ENCODE results near the gene NFIA. TPM values are rescaled to one million over a fixed set of nuclear protein-coding genes. Genes with fewer than 3 reads are reported as not detected.

The NFIA gene
- total and polyA plus RNA-seq, 4 experiments from 2014 or later, result 5.1 to 7.3 (median 6.7) TPM

- Histone ChIP-seq H3K27ac (ENCODE audit: low read depth, low read length) (peak overlapping the region; percentile 11), H3K4me1 (ENCODE audit: insufficient read depth, low read length) (peaks cover 53% of the 10 kb centered on the region)
Measured at GRCh38 chr1:61079296-61079897, 3.0 kb upstream of the NFIA start.

GRCh38 chr1:61079898-61080336, 2.4 kb upstream of the NFIA start:
- peaks cover 0 to 24% of the 10 kb centered on the region in 2 donors for H3K36me3 Mint-ChIP-seq
- peaks cover 30 to 72% (median 45%) of the 10 kb centered on the region in 4 donors for H3K4me1 Mint-ChIP-seq
- peak in 2 of 5 donors; percentile 8 to 10 for DNase-seq
- Histone ChIP-seq H3K36me3 (ENCODE audit: insufficient read depth, low read length) (no peaks in the 10 kb centered on the region), H3K4me1 (ENCODE audit: insufficient read depth, low read length) (peaks cover 53% of the 10 kb centered on the region), H3K27ac (ENCODE audit: low read depth, low read length) (peak overlapping the region; percentile 11), H3K9me3 (ENCODE audit: control insufficient read depth in 1 of 2, low read length in 2 of 2) (no peaks in the 10 kb centered on the region), H3K27me3 (ENCODE audit: insufficient read depth, low read length) (no peaks in the 10 kb centered on the region), H3K4me3 (ENCODE audit: low read length in 2 of 2) (no peak overlapping the region)
- H3K27ac Mint-ChIP-seq, result peak overlapping the region; percentile 77 to 98 (median 91)
- intact Hi-C loops (cut with micrococcal nuclease), result loop anchor here (2.0 to 5.0 kb wide), 5 partner anchors 15 to 1702 kb away; partner anchors contain the start of genes ATG4C, TM2D1 and USP1
- ChIA-PET CTCF (ENCODE audit: partially characterized antibody) (interaction anchor here (7.1 kb wide), 1 partner anchor 30 kb away, joined by 84 read pairs; no protein-coding TSS in a partner anchor), POLR2A (ENCODE audit: partially characterized antibody) (interaction anchor here (1.1 kb wide), 1 partner anchor 16 kb away, joined by 3 read pairs; no protein-coding TSS in a partner anchor)
- H3K9me3 Mint-ChIP-seq, result no peaks in the 10 kb centered on the region
- peak overlapping the region; percentile 56 to 95 (median 76) for H3K4me3 Mint-ChIP-seq
- peaks cover 0 to 2% of the 10 kb centered on the region in 2 donors for H3K27me3 Mint-ChIP-seq

More at GRCh38 chr1:61079296-61079897, 3.0 kb upstream of the NFIA start:
- DNase-seq, result no peak
- Histone ChIP-seq H3K9me3 (ENCODE audit: control insufficient read depth in 1 of 2, low read length in 2 of 2) (no peaks in the 10 kb centered on the region), H3K36me3 (ENCODE audit: insufficient read depth, low read length) (no peaks in the 10 kb centered on the region), H3K4me3 (ENCODE audit: low read length in 2 of 2) (no peak overlapping the region), H3K27me3 (ENCODE audit: insufficient read depth, low read length) (no peaks in the 10 kb centered on the region)
- ChIA-PET CTCF (ENCODE audit: partially characterized antibody) (interaction anchor here (1.1 to 7.1 kb wide), 4 partner anchors 10 to 36 kb away, joined by 4 to 84 read pairs (median 18); no protein-coding TSS in a partner anchor), POLR2A (ENCODE audit: partially characterized antibody) (interaction anchor here (1.5 kb wide), 1 partner anchor 18 kb away, joined by 4 read pairs; no protein-coding TSS in a partner anchor)
- peak overlapping the region; percentile 84 to 99 (median 94) for H3K27ac Mint-ChIP-seq
- H3K9me3 Mint-ChIP-seq, result no peaks in the 10 kb centered on the region
- intact Hi-C loops (cut with micrococcal nuclease), result loop anchor here (2.0 to 5.0 kb wide), 5 partner anchors 15 to 1703 kb away; partner anchors contain the start of genes ATG4C, TM2D1 and USP1
- peaks cover 0 to 24% of the 10 kb centered on the region in 2 donors for H3K36me3 Mint-ChIP-seq
- H3K4me1 Mint-ChIP-seq, result peaks cover 30 to 71% (median 45%) of the 10 kb centered on the region in 4 donors
- peak overlapping the region; percentile 56 to 95 (median 76) for H3K4me3 Mint-ChIP-seq
- H3K27me3 Mint-ChIP-seq, result peaks cover 0 to 2% of the 10 kb centered on the region in 2 donors

GRCh38 chr1:61080413-61081143, 1.8 kb upstream of the NFIA start:
- no peak overlapping the region for H3K4me3 ChIP-seq (ENCODE audit: low read length in 2 of 2)
- ChIA-PET CTCF (ENCODE audit: partially characterized antibody) (interaction anchor here (7.1 kb wide), 1 partner anchor 31 kb away, joined by 84 read pairs; no protein-coding TSS in a partner anchor), POLR2A (ENCODE audit: partially characterized antibody) (interaction anchor here (1.1 to 2.2 kb wide), 2 partner anchors 16 to 24 kb away, joined by 3 to 11 read pairs; no protein-coding TSS in a partner anchor)
- peaks cover 53% of the 10 kb centered on the region for H3K4me1 ChIP-seq (ENCODE audit: insufficient read depth, low read length)
- peaks cover 0 to 24% of the 10 kb centered on the region in 2 donors for H3K36me3 Mint-ChIP-seq
- peak overlapping the region; percentile 69 to 95 (median 86) for H3K4me3 Mint-ChIP-seq
- DNase-seq, result no peak
- no peaks in the 10 kb centered on the region for H3K9me3 Mint-ChIP-seq
- no peaks in the 10 kb centered on the region for H3K9me3 ChIP-seq (ENCODE audit: control insufficient read depth in 1 of 2, low read length in 2 of 2)
- no peaks in the 10 kb centered on the region for H3K36me3 ChIP-seq (ENCODE audit: insufficient read depth, low read length)
- H3K27ac Mint-ChIP-seq, result peak overlapping the region; percentile 79 to 94 (median 89)
- intact Hi-C loops (cut with micrococcal nuclease), result no loop called here
- H3K27ac ChIP-seq (ENCODE audit: low read depth, low read length), result no peak overlapping the region
- H3K27me3 Mint-ChIP-seq, result peaks cover 0 to 2% of the 10 kb centered on the region in 2 donors
- no peaks in the 10 kb centered on the region for H3K27me3 ChIP-seq (ENCODE audit: insufficient read depth, low read length)
- peaks cover 30 to 72% (median 45%) of the 10 kb centered on the region in 4 donors for H3K4me1 Mint-ChIP-seq

GRCh38 chr1:61081144-61081685, 1.1 kb upstream of the NFIA start:
- peak overlapping the region; percentile 72 to 94 (median 91) for H3K27ac Mint-ChIP-seq
- ChIA-PET CTCF (ENCODE audit: partially characterized antibody) (interaction anchor here (1.3 to 7.1 kb wide), 2 partner anchors 13 to 32 kb away, joined by 3 to 84 read pairs; no protein-coding TSS in a partner anchor), POLR2A (ENCODE audit: partially characterized antibody) (interaction anchor here (1.2 to 2.2 kb wide), 4 partner anchors 25 to 38 kb away, joined by 4 to 12 read pairs (median 8); no protein-coding TSS in a partner anchor)
- no peaks in the 10 kb centered on the region for H3K27me3 ChIP-seq (ENCODE audit: insufficient read depth, low read length)
- peaks cover 30 to 70% (median 44%) of the 10 kb centered on the region in 4 donors for H3K4me1 Mint-ChIP-seq
- H3K9me3 ChIP-seq (ENCODE audit: control insufficient read depth in 1 of 2, low read length in 2 of 2), result no peaks in the 10 kb centered on the region
- peaks cover 49% of the 10 kb centered on the region for H3K4me1 ChIP-seq (ENCODE audit: insufficient read depth, low read length)
- peak overlapping the region; percentile 63 to 65 for H3K4me3 ChIP-seq (ENCODE audit: low read length in 2 of 2)
- no peaks in the 10 kb centered on the region for H3K9me3 Mint-ChIP-seq
- peak in 2 of 5 donors; percentile 0 to 8 for DNase-seq
- peaks cover 0 to 2% of the 10 kb centered on the region in 2 donors for H3K27me3 Mint-ChIP-seq
- intact Hi-C loops (cut with micrococcal nuclease), result no loop called here
- no peak overlapping the region for H3K27ac ChIP-seq (ENCODE audit: low read depth, low read length)
- peak overlapping the region; percentile 83 to 95 (median 87) for H3K4me3 Mint-ChIP-seq
- H3K36me3 Mint-ChIP-seq, result peaks cover 0 to 24% of the 10 kb centered on the region in 2 donors
- no peaks in the 10 kb centered on the region for H3K36me3 ChIP-seq (ENCODE audit: insufficient read depth, low read length)

- Mint-ChIP-seq H3K27ac (peak overlapping the region; percentile 28 to 94 (median 91)), H3K4me3 (peak overlapping the region; percentile 80 to 95 (median 87)), H3K36me3 (peaks cover 0 to 20% of the 10 kb centered on the region in 2 donors), H3K27me3 (peaks cover 0 to 2% of the 10 kb centered on the region in 2 donors), H3K4me1 (peaks cover 26 to 65% (median 39%) of the 10 kb centered on the region in 4 donors), H3K9me3 (no peaks in the 10 kb centered on the region)
- POLR2A ChIA-PET (ENCODE audit: partially characterized antibody), result interaction anchor here (1.2 to 2.2 kb wide), 4 partner anchors 25 to 39 kb away, joined by 4 to 12 read pairs (median 8); no protein-coding TSS in a partner anchor
- Histone ChIP-seq H3K27me3 (ENCODE audit: insufficient read depth, low read length) (no peaks in the 10 kb centered on the region), H3K27ac (ENCODE audit: low read depth, low read length) (no peak overlapping the region), H3K4me1 (ENCODE audit: insufficient read depth, low read length) (peaks cover 46% of the 10 kb centered on the region), H3K36me3 (ENCODE audit: insufficient read depth, low read length) (no peaks in the 10 kb centered on the region), H3K9me3 (ENCODE audit: control insufficient read depth in 1 of 2, low read length in 2 of 2) (no peaks in the 10 kb centered on the region), H3K4me3 (ENCODE audit: low read length in 2 of 2) (peak overlapping the region; percentile 63 to 65)
- intact Hi-C loops (cut with micrococcal nuclease), result no loop called here
- CTCF ChIA-PET (ENCODE audit: partially characterized antibody), result interaction anchor here (1.1 to 7.1 kb wide), 3 partner anchors 13 to 127 kb away, joined by 3 to 84 read pairs (median 6); no protein-coding TSS in a partner anchor
- peak; percentile 47 to 71 (median 53) for DNase-seq
Measured at GRCh38 chr1:61081686-61082310, 563 bp upstream of the NFIA start.

Measured in CD4-positive, alpha-beta memory T cell (primary cell).